WI38 (cell line): Measurements from ENCODE around the gene SLC25A22.
A peak's percentile ranks its signal among the peaks of the same experiment; 100 is the strongest.

Experiments used
- H3K4me3 ChIP-seq: 2 replicates; pipeline ENCODE4 v1.5.1; 2011; ENCODE audit warnings: low read depth, mild to moderate bottlenecking, control low read depth, low read length
- TF ChIP-seq, protein P1 (sequence below): IDR thresholded peaks from 2 replicates; pipeline ENCODE4 v1.5.1; 2012; ENCODE audit warnings: low read depth, mild to moderate bottlenecking, control low read depth, low read length

Gene SLC25A22

GRCh38 chr11:825366-826226 lies 27.5 kb upstream of the SLC25A22 start:
- TF ChIP-seq, protein P1, sequence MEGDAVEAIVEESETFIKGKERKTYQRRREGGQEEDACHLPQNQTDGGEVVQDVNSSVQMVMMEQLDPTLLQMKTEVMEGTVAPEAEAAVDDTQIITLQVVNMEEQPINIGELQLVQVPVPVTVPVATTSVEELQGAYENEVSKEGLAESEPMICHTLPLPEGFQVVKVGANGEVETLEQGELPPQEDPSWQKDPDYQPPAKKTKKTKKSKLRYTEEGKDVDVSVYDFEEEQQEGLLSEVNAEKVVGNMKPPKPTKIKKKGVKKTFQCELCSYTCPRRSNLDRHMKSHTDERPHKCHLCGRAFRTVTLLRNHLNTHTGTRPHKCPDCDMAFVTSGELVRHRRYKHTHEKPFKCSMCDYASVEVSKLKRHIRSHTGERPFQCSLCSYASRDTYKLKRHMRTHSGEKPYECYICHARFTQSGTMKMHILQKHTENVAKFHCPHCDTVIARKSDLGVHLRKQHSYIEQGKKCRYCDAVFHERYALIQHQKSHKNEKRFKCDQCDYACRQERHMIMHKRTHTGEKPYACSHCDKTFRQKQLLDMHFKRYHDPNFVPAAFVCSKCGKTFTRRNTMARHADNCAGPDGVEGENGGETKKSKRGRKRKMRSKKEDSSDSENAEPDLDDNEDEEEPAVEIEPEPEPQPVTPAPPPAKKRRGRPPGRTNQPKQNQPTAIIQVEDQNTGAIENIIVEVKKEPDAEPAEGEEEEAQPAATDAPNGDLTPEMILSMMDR, result no peak

DNA sequence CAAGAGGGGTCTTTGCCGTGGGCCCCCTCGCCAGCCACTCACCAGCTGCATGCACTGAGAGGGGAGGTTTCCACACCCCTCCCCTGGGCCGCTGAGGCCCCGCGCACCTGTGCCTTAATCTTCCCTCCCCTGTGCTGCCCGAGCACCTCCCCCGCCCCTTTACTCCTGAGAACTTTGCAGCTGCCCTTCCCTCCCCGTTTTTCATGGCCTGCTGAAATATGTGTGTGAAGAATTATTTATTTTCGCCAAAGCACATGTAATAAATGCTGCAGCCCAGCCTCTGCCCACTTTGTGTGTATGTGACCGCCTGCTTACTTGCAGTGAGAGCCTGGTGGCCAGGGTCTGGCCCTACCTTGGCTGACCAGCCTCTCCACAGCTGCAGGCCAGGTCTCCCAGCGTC lies 26.9 kb upstream of the SLC25A22 start:
- TF ChIP-seq, protein P1, result no peak
- H3K4me3 ChIP-seq, result no peak overlapping the region

More at GRCh38 chr11:825366-826226, 27.5 kb upstream of the SLC25A22 start:
- no peak overlapping the region for H3K4me3 ChIP-seq

DNA sequence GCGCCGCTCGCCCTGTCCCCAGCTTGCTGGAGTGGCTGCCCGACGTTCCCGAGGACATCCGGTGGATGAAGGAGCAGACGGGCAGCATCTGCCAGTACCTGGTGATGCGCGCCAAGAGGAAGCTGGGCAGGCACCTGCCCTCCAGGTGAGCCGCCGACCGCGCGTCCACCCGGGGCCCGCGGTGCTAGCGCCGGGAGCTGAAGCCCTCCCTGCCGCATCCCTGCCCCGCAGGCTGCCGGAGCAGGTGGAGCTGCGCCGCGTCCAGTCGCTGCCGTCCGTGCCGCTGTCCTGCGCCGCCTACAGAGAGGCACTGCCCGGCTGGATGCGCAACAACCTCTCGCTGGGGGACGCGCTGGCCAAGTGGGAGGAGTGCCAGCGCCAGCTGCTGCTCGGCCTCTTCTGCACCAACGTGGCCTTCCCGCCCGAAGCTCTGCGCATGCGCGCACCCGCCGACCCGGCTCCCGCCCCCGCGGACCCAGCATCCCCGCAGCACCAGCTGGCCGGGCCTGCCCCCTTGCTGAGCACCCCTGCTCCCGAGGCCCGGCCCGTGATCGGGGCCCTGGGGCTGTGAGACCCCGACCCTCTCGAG lies 26.3 kb upstream of the SLC25A22 start:
- no peak overlapping the region for H3K4me3 ChIP-seq
- TF ChIP-seq, protein P1, result no peak

DNA sequence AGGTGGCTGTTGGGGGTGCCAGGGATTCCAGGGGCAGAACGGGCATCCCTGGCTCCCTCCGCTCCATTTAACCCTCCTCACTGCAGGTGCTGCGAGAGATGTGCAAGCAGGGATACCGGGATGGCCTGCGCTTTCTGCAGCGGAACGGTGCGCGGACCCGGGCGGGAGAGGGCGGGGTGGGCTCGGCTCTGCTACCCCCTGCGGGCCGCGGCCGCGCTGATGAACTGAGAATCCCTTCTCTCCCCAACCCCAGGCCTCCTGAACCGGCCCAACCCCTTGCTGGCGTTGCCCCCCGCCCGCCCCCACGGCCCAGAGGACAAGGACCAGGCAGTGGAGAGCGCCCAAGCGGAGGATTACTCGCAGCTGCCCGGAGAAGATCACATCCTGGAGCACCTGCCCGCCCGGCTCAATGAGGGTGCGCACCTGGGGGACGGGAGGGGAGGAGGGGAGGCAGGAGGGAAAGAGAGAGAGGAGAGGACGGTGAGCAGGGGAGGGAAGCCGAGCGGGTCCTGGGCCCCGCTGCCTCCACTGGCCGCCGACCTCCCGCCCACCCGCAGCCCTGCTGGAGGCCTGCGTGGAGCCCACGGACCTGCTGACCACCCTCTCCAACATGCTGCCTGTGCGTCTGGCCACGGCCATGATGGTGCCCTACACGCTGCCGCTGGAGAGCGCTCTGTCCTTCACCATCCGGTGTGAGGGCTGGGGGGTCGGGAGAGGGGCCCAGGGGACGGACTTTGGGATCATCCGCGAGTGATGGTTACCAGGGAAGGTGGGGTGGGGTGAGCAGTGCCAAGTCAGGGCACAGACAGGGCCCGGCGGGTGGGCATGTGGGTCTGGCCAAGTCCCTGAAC lies 25.6 kb upstream of the SLC25A22 start:
- TF ChIP-seq, protein P1, result no peak
- no peak overlapping the region for H3K4me3 ChIP-seq

DNA sequence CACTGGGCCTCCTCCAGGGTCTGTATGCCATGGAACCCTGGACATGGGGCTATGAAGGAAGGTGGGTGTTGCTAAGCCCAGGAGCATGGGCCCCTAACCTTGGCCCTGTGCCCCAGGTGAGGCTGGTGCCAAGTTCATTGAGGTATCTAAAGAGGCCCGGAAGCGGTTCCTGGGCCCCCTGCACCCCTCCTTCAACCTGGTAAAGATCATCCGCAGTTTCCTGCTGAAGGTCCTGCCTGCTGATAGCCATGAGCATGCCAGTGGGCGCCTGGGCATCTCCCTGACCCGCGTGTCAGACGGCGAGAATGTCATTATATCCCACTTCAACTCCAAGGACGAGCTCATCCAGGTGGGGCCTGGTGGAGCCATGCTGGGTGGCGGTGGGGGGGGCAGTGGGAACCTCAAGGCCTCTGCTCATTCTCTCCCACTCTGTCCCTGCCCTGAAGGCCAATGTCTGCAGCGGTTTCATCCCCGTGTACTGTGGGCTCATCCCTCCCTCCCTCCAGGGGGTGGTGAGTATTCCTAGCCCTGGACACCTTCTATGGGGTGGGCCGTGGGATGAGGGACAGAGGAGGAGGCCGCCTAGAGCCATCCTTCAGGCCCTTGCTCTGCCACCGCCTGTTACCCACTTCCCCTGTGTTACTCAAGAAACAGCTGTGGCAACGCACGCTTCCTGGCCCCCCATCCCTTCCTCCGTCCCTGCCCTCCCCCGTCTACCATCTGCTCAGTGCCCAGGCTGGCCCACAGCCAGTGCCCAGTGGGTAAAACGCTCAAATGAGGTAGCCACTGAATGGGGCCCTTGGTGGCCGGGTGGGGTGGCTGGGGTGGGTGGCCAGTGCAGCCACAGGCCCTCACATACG lies 23.7 kb upstream of the SLC25A22 start:
- H3K4me3 ChIP-seq, result peak overlapping the region; percentile 66; the same call in 1 of the 2 replicates

More for the DNA sequence above, 23.7 kb upstream of the SLC25A22 start:
- TF ChIP-seq, protein P1, result no peak
